ENCODE measurements around the gene GSE1. TPM values are rescaled to one million over a fixed set of nuclear protein-coding genes. Genes with fewer than 3 reads are reported as not detected.

Gene GSE1
- total and polyA plus RNA-seq, 9 of the 15 experiments (the other 6 are each of a cell fraction or from before 2014, with no cell fraction given), result 12.2 to 244 (median 57.9) TPM

- CTCF ChIA-PET (ENCODE audit: low intra/inter-chr PET ratio), result no interaction called here
- H3K27me3 ChIP-seq (ENCODE audit: control insufficient read depth in 2 of 2, insufficient read depth in 2 of 2, low read length in 2 of 2), result no peaks in the 10 kb centered on the region
- no peak overlapping the region for H3K27ac ChIP-seq (ENCODE audit: extremely low read depth, low read depth, low read length)
- no TSS peak for BruUV-seq (replicated peaks)
- peak in 1 of 2 experiments; percentile 59; a peak in 2 of 4 replicates for TF ChIP-seq KDM1A (IDR thresholded peaks at IDR 0.05)
- TF ChIP-seq ZNF239 (CRISPR knock-in tag; IDR thresholded peaks at IDR 0.05), result no peak
- TF ChIP-seq ZNF384 (IDR thresholded peaks at IDR 0.05; ENCODE audit: low read depth, low read length), result 0 out of 2 replicates have a peak, but pooled peaks have one; percentile 30
- no peak for TF ChIP-seq ZNF184 (CRISPR knock-in tag; IDR thresholded peaks at IDR 0.05)
- TF ChIP-seq ZNF785 (CRISPR knock-in tag; IDR thresholded peaks at IDR 0.05), result no peak
- peak; percentile 28; the same call in 1 of the 2 replicates for TF ChIP-seq SMARCA5 (IDR thresholded peaks at IDR 0.05)
- TF ChIP-seq HNRNPUL1 (IDR thresholded peaks at IDR 0.05; ENCODE audit: low read length), result 0 out of 2 replicates have a peak, but pooled peaks have one; percentile 32
- no peak for TF ChIP-seq KDM4B (IDR thresholded peaks at IDR 0.05; ENCODE audit: borderline replicate concordance in 2 of 2, low read depth in 1 of 2)
- peak; percentile 59 for TF ChIP-seq ZBTB33 (CRISPR knock-in tag; IDR thresholded peaks at IDR 0.05)
- peak; percentile 93 for TF ChIP-seq ZNF146 (CRISPR knock-in tag; IDR thresholded peaks at IDR 0.05; ENCODE audit: unreplicated experiment)
- peak; percentile 56 for TF ChIP-seq USF1 (CRISPR knock-in tag; IDR thresholded peaks at IDR 0.05)
- no peak for TF ChIP-seq LCOR (CRISPR knock-in tag; IDR thresholded peaks at IDR 0.05)
- peak; percentile 29 for TF ChIP-seq RBM39 (optimal IDR thresholded peaks at IDR 0.05; ENCODE audit: low read depth, low read length)
- TF ChIP-seq BCOR (IDR thresholded peaks at IDR 0.05), result peak; percentile 31; the same call in 1 of the 2 replicates
- TF ChIP-seq USF2 (CRISPR knock-in tag; IDR thresholded peaks at IDR 0.05), result peak; percentile 41; the same call in 1 of the 2 replicates
- 0 out of 4 replicates have a peak, but pooled peaks of 1 of the 2 experiments have one; percentile 7 for TF ChIP-seq TRIM24 (IDR thresholded peaks at IDR 0.05)
- H2AFZ ChIP-seq (ENCODE audit: low read depth, low read length), result no peak overlapping the region
- intact Hi-C loops (cut with micrococcal nuclease) (no loop called here), in situ Hi-C loops (cut with MboI) (no loop called here)
- H3K4me3 ChIP-seq, result no peak overlapping the region
- WGBS (ENCODE audit: insufficient coverage, low coverage, missing lambda C conversion rate), result 68% methylated on average over 10 of the region's 11 CpGs
- H3K79me2 ChIP-seq (ENCODE audit: control insufficient read depth, insufficient read depth, low read length), result peaks cover 98% of the 10 kb centered on the region
- ATAC-seq (no peak), FAIRE-seq (peak; percentile 74), DNase-seq (ENCODE audit: extremely low read depth in 1 of 4, low spot score in 3 of 4) (no peak)
- H3K9me1 ChIP-seq (ENCODE audit: control insufficient read depth, insufficient read depth, low read length), result peaks cover 32% of the 10 kb centered on the region
- H3K9ac ChIP-seq (ENCODE audit: insufficient read depth in 1 of 2, low read depth in 2 of 2, low read length in 2 of 2), result no peak overlapping the region
- peaks cover 58% of the 10 kb centered on the region for H3K36me3 ChIP-seq (ENCODE audit: control insufficient read depth, insufficient read depth, low read length)
- H3K4me2 ChIP-seq (ENCODE audit: insufficient read depth, low read length), result no peak overlapping the region
- H3K4me1 ChIP-seq (replicated peaks in 1 of 2; ENCODE audit: control insufficient read depth in 2 of 2, insufficient read depth in 2 of 2, low read length in 2 of 2), result peaks cover 86 to 92% of the 10 kb centered on the region in 2 experiments
- peaks cover 92% of the 10 kb centered on the region for H4K20me1 ChIP-seq (replicated peaks; ENCODE audit: control insufficient read depth, insufficient read depth, low read length)
- peaks cover 2% of the 10 kb centered on the region; the same call in 1 of the 2 replicates for H3K9me3 ChIP-seq (replicated peaks; ENCODE audit: control insufficient read depth, insufficient read depth, low read depth, low read length)
- POLR2A ChIA-PET, result interaction anchor here (1.0 to 1.2 kb wide), 2 partner anchors 19 to 30 kb away, joined by 3 read pairs; no protein-coding TSS in a partner anchor
These were observed 8.9 kb upstream of the GSE1 start for GRCh38 chr16:85604145-85604705.
